Keratinocyte (primary cell): Measurements from ENCODE around the gene LAMB1. TPM values are rescaled to one million over a fixed set of nuclear protein-coding genes. Genes with fewer than 3 reads are reported as not detected.

ENCODE experiments used
- DNase-seq: peaks from one replicate; pipeline ENCODE4 v3.0.0-alpha.2; 2011; ENCODE audit warnings: low read depth, missing footprints, low spot score
- FAIRE-seq: peaks from 2 replicates; lab custom pipeline; 2011; peaks lifted over from hg19 to GRCh38; lab: Jason Lieb, UNC
- H2AFZ ChIP-seq: 2 replicates; pipeline ENCODE4 v1.6.0; 2012; ENCODE audit warnings: low read length, control low read depth, inconsistent platforms; ENCODE audit not compliant: control insufficient read depth
- H3K27ac ChIP-seq: 2 replicates; pipeline ENCODE4 v1.5.1; 2011; ENCODE audit warnings: low read length; ENCODE audit not compliant: control insufficient read depth, insufficient read depth
- H3K27me3 ChIP-seq: 3 replicates; pipeline ENCODE4 v1.6.0; 2011; ENCODE audit warnings: low read length; ENCODE audit not compliant: control insufficient read depth, insufficient read depth; ENCODE audit errors: extremely low read depth
- H3K36me3 ChIP-seq, 2 experiments: 2 replicates in 1 of 2; 3 replicates in 1 of 2; pipeline ENCODE4 v1.5.1; 2011; ENCODE audit warnings: low read length in 2 of 2, mild to moderate bottlenecking in 1 of 2; ENCODE audit not compliant: control insufficient read depth in 2 of 2, insufficient read depth in 2 of 2; ENCODE audit errors: extremely low read depth in 1 of 2
- H3K4me1 ChIP-seq: 3 replicates; pipeline ENCODE4 v1.5.1; 2011; ENCODE audit warnings: low read length; ENCODE audit not compliant: control insufficient read depth, insufficient read depth; ENCODE audit errors: extremely low read depth
- H3K4me2 ChIP-seq: 3 replicates; pipeline ENCODE4 v1.6.0; 2011; ENCODE audit warnings: low read depth, low read length; ENCODE audit not compliant: control insufficient read depth, insufficient read depth; ENCODE audit errors: extremely low read depth
- H3K4me3 ChIP-seq, 3 experiments: fragments of 200-600 bp in 1 of 3; sonication (generic) in 1 of 3; 2 replicates in 2 of 3; 3 replicates in 1 of 3; pipeline ENCODE4 v1.5.1; 2011 to 2016; ENCODE audit warnings: low read length in 3 of 3, mild to moderate bottlenecking in 3 of 3, control low read depth in 2 of 3, inconsistent platforms in 1 of 3, low read depth in 1 of 3, mixed read lengths in 1 of 3, mixed run types in 1 of 3, moderate library complexity in 1 of 3; ENCODE audit not compliant: control insufficient read depth in 2 of 3, insufficient read depth in 2 of 3; ENCODE audit errors: extremely low read depth in 1 of 3
- H3K79me2 ChIP-seq: 2 replicates; pipeline ENCODE4 v1.6.0; 2012; ENCODE audit warnings: low read length; ENCODE audit not compliant: control insufficient read depth, insufficient read depth
- H3K9ac ChIP-seq: 3 replicates; pipeline ENCODE4 v1.6.0; 2011; ENCODE audit warnings: low read length; ENCODE audit not compliant: control insufficient read depth, insufficient read depth; ENCODE audit errors: extremely low read depth
- H3K9me1 ChIP-seq: 3 replicates; pipeline ENCODE4 v1.6.0; 2011; ENCODE audit warnings: low read length; ENCODE audit not compliant: control insufficient read depth, insufficient read depth; ENCODE audit errors: extremely low read depth
- H3K9me3 ChIP-seq: 2 replicates; pipeline ENCODE4 v1.5.1; 2012; ENCODE audit warnings: low read depth, low read length; ENCODE audit not compliant: control insufficient read depth
- H4K20me1 ChIP-seq: 3 replicates; pipeline ENCODE4 v1.6.0; 2011; ENCODE audit warnings: low read length; ENCODE audit not compliant: control insufficient read depth, insufficient read depth; ENCODE audit errors: extremely low read depth
- EZH2 ChIP-seq: IDR thresholded peaks from one replicate; pipeline ENCODE4 v1.6.1; 2012; ENCODE audit warnings: inconsistent platforms, mild to moderate bottlenecking, low read length, moderate library complexity
- dilution Hi-C: fragments of 300-500 bp; cut with MboI; formaldehyde crosslinking; loops from one replicate; pipeline ENCODE4 v1.7.0; 2020; ENCODE audit warnings: low sequenced_read_pairs; ENCODE audit not compliant: extremely low pct_ligation_motif_present
- polyA plus RNA-seq, 5 experiments: library from polyadenylated mRNA; depleted of rRNA in 3 of 5; stranded (reverse) in 3 of 5; stranded (forward) in 1 of 5; unstranded in 1 of 5; fragments of >200 nt; gene quantifications; 1 replicate in 1 of 5; 2 replicates in 3 of 5; 3 replicates in 1 of 5; pipeline versions ENCODE4 v1.2.1 to v1.2.3, GENCODE V29; 2011 to 2012; ENCODE audit warnings: missing spikeins in 2 of 5, low read depth in 1 of 5, low replicate concordance in 1 of 5
- TF ChIP-seq, protein P1 (sequence below), 3 experiments: IDR thresholded peaks in 1 of 3; conservative IDR thresholded peaks in 1 of 3; optimal IDR thresholded peaks in 1 of 3; 2 replicates in 2 of 3; 3 replicates in 1 of 3; pipeline versions ENCODE3 to v1.5.1; 2011; ENCODE audit warnings: low read length in 3 of 3, mild to moderate bottlenecking in 3 of 3, moderate library complexity in 2 of 3, control low read depth in 1 of 3, inconsistent platforms in 1 of 3; ENCODE audit not compliant: insufficient read depth in 2 of 3; ENCODE audit errors: extremely low read depth in 1 of 3

The LAMB1 gene
- polyA plus RNA-seq, 1 donor (not counting 4 experiments of a cell fraction or from before 2014, with no cell fraction given), result 97.9 TPM

DNA sequence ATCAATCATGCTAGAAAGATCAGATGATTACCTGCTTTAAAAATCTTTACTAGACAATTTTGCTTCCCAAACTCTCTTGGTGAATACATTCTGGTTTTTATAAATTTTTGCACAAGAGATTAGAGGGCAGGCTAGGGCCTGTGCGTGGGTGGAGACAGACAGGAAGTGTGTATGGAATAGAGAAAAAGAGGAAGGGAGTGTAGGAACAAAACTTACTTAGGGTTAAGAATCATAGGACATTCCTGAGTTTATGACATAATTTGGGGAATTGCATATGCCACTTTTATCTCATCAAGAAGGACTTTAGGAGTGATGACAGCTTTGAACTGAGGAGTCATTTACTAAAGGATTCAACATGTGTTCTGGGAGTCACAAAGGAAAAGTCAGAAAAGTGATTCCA, 31.3 kb downstream of the LAMB1 start:
- H3K9ac ChIP-seq, result no peak overlapping the region
- DNase-seq (peak; percentile 70), FAIRE-seq (no peak)
- peaks cover 20 to 34% of the 10 kb centered on the region in 2 experiments for H3K36me3 ChIP-seq
- no peak overlapping the region for H2AFZ ChIP-seq
- H3K27me3 ChIP-seq, result no peaks in the 10 kb centered on the region
- no peaks in the 10 kb centered on the region for H3K9me1 ChIP-seq
- H3K4me1 ChIP-seq, result peaks cover 33% of the 10 kb centered on the region
- H3K9me3 ChIP-seq, result no peaks in the 10 kb centered on the region
- no peak for TF ChIP-seq EZH2
- TF ChIP-seq, protein P1, sequence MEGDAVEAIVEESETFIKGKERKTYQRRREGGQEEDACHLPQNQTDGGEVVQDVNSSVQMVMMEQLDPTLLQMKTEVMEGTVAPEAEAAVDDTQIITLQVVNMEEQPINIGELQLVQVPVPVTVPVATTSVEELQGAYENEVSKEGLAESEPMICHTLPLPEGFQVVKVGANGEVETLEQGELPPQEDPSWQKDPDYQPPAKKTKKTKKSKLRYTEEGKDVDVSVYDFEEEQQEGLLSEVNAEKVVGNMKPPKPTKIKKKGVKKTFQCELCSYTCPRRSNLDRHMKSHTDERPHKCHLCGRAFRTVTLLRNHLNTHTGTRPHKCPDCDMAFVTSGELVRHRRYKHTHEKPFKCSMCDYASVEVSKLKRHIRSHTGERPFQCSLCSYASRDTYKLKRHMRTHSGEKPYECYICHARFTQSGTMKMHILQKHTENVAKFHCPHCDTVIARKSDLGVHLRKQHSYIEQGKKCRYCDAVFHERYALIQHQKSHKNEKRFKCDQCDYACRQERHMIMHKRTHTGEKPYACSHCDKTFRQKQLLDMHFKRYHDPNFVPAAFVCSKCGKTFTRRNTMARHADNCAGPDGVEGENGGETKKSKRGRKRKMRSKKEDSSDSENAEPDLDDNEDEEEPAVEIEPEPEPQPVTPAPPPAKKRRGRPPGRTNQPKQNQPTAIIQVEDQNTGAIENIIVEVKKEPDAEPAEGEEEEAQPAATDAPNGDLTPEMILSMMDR (optimal IDR thresholded peaks at IDR 0.05 in 1 of 3, IDR thresholded peaks at IDR 0.05 in 1 of 3, conservative IDR thresholded peaks at IDR 0.05 in 1 of 3; ENCODE audit: extremely low read depth in 1 of 3, insufficient read depth in 2 of 3, low read length in 3 of 3), result no peak
- peak overlapping the region; percentile 64 for H3K27ac ChIP-seq
- H4K20me1 ChIP-seq, result no peaks in the 10 kb centered on the region
- H3K79me2 ChIP-seq, result peaks cover 7% of the 10 kb centered on the region
- dilution Hi-C loops, result no loop called here
- H3K4me2 ChIP-seq, result peak overlapping the region; percentile 22
- H3K4me3 ChIP-seq, result peak overlapping the region in 1 of 3 experiments; percentile 2

DNA sequence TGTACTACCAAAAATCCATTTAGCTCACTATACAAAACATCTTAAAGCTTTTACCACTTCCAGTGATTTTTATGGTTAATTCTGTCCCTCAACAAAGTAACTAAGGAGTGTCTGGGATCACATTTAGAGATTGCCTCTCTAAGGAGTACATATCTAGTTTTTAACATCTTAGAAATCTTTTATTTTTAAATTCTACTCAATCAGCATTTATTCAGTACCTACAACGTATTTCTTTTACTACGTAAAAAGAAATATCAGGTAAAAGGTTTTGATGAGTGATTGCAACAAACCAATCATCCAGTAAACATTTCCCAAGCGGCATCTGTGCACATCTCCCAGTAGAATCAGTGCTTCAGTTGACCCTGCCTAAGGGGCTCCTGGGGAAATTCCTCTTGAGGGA, 31.9 kb downstream of the LAMB1 start:
- no peaks in the 10 kb centered on the region for H3K9me3 ChIP-seq
- no peaks in the 10 kb centered on the region for H4K20me1 ChIP-seq
- no peak overlapping the region for H3K4me3 ChIP-seq
- DNase-seq, result no peak
- peaks cover 14 to 29% of the 10 kb centered on the region in 2 experiments for H3K36me3 ChIP-seq
- dilution Hi-C loops, result no loop called here
- H3K27me3 ChIP-seq, result no peaks in the 10 kb centered on the region
- no peak overlapping the region for H3K9ac ChIP-seq
- peaks cover 7% of the 10 kb centered on the region for H3K79me2 ChIP-seq
- peak overlapping the region; percentile 22 for H3K4me2 ChIP-seq
- TF ChIP-seq, protein P1 (optimal IDR thresholded peaks at IDR 0.05 in 1 of 3, IDR thresholded peaks at IDR 0.05 in 1 of 3, conservative IDR thresholded peaks at IDR 0.05 in 1 of 3; ENCODE audit: extremely low read depth in 1 of 3, insufficient read depth in 2 of 3, low read length in 3 of 3), result no peak
- TF ChIP-seq EZH2, result no peak
- no peaks in the 10 kb centered on the region for H3K9me1 ChIP-seq
- H3K4me1 ChIP-seq, result peaks cover 35% of the 10 kb centered on the region
- no peak for FAIRE-seq
- peak overlapping the region; percentile 15 for H3K27ac ChIP-seq
- no peak overlapping the region for H2AFZ ChIP-seq
